PC-3 (cell line): Measurements from ENCODE around the gene MIB2. TPM values are rescaled to one million over a fixed set of nuclear protein-coding genes. Genes with fewer than 3 reads are reported as not detected.

Experiments used
- ATAC-seq: fragments of 200-7000 bp; cut with Tn5 transposase; 2 replicates; pipeline ENCODE4 v1.9.1; 2020; ENCODE audit warnings: mild to moderate bottlenecking, moderate library complexity
- Bru-seq: library from RNA; stranded (reverse); fragments of 400-500 nt; gene quantifications from one replicate; lab custom pipeline; 2021; lab: Mats Ljungman, UMichigan
- BruChase-seq, 2 experiments: library from RNA; stranded (reverse); fragments of 400-500 nt; gene quantifications; one replicate each; lab custom pipeline; 2021; lab: Mats Ljungman, UMichigan
- BruUV-seq: library from RNA; stranded (reverse); fragments of 400-500 nt; replicated peaks from 2 replicates; lab custom pipeline; 2021; lab: Mats Ljungman, UMichigan
- CTCF ChIA-PET: fragments of 300-600 bp; sonication (Branson Sonifier 250); formaldehyde crosslinking; loops from one replicate; lab custom pipeline; 2022; ENCODE audit warnings: antibody characterized with exemption; lab: Charles Lee
- POLR2A ChIA-PET: fragments of 300-600 bp; sonication (Branson Sonifier 250); formaldehyde crosslinking; loops from one replicate; lab custom pipeline; 2022; ENCODE audit warnings: antibody characterized with exemption; ENCODE audit not compliant: unreplicated experiment; lab: Charles Lee
- DNase-seq: peaks from one replicate; pipeline ENCODE4 v3.0.0-alpha.2; 2015
- H2AFZ ChIP-seq: fragments of 300-600 bp; sonication (generic); 2 replicates; pipeline ENCODE4 v1.6.0; 2016; ENCODE audit warnings: antibody characterized with exemption, low read length
- H3F3A ChIP-seq: fragments of 300-600 bp; sonication (generic); one replicate; pipeline ENCODE4 v1.6.0; 2017; ENCODE audit warnings: antibody characterized with exemption, low read length, control low read depth, mild to moderate bottlenecking; ENCODE audit not compliant: unreplicated experiment
- H3K27ac ChIP-seq: fragments of 300-600 bp; sonication (generic); 2 replicates; pipeline ENCODE4 v1.5.1; 2016; ENCODE audit warnings: mild to moderate bottlenecking, low read length
- H3K27me3 ChIP-seq: fragments of 300-600 bp; sonication (generic); 2 replicates; pipeline ENCODE4 v1.6.1; 2016; ENCODE audit warnings: low read length, mixed read lengths
- H3K36me3 ChIP-seq: fragments of 300-600 bp; sonication (generic); 2 replicates; pipeline ENCODE4 v1.6.1; 2016; ENCODE audit warnings: low read depth, mixed run types, low read length, mixed read lengths
- H3K4me1 ChIP-seq: fragments of 300-600 bp; sonication (generic); 2 replicates; pipeline ENCODE4 v1.5.1; 2016; ENCODE audit warnings: low read length; ENCODE audit not compliant: insufficient read depth
- H3K4me2 ChIP-seq: fragments of 300-600 bp; sonication (generic); 2 replicates; pipeline ENCODE4 v1.6.0; 2016; ENCODE audit warnings: low read length
- H3K4me3 ChIP-seq: fragments of 300-600 bp; sonication (generic); 2 replicates; pipeline ENCODE4 v1.5.1; 2016; ENCODE audit warnings: mild to moderate bottlenecking, low read length, mixed read lengths
- H3K79me2 ChIP-seq: fragments of 300-600 bp; sonication (generic); 2 replicates; pipeline ENCODE4 v1.6.1; 2017; ENCODE audit warnings: low read length, mixed read lengths
- H3K9ac ChIP-seq: fragments of 300-600 bp; sonication (generic); 2 replicates; pipeline ENCODE4 v1.6.0; 2016; ENCODE audit warnings: mild to moderate bottlenecking, low read length
- H3K9me2 ChIP-seq: fragments of 300-600 bp; sonication (generic); replicated peaks from 2 replicates; pipeline ENCODE4 v1.6.1; 2016; ENCODE audit warnings: mixed run types, low read length, mixed read lengths
- H3K9me3 ChIP-seq: fragments of 300-600 bp; sonication (generic); 2 replicates; pipeline ENCODE4 v1.6.1; 2016; ENCODE audit warnings: low read length, mixed read lengths
- H4K20me1 ChIP-seq: fragments of 300-600 bp; sonication (generic); 2 replicates; pipeline ENCODE4 v1.6.1; 2016; ENCODE audit warnings: low read length, mixed read lengths
- EZH2 ChIP-seq: fragments of 300-600 bp; sonication (generic); IDR thresholded peaks from one replicate; pipeline ENCODE4 v1.6.1; 2017; ENCODE audit warnings: antibody characterized with exemption, mild to moderate bottlenecking, low read length; ENCODE audit not compliant: unreplicated experiment
- EZH2phosphoT487 ChIP-seq: fragments of 300-600 bp; sonication (generic); IDR thresholded peaks from 2 replicates; pipeline ENCODE4 v1.6.1; 2018; ENCODE audit warnings: mild to moderate bottlenecking, antibody characterized with exemption, low read length, borderline replicate concordance
- intact Hi-C: fragments of 100-400 bp; cut with micrococcal nuclease; formaldehyde crosslinking; loops from 2 replicates; pipeline ENCODE4 v1.9.0; 2023
- long read RNA-seq: library from polyadenylated mRNA; unstranded; transcript quantifications from one replicate; pipeline ENCODE4 v2.0.0, GENCODE V29; 2021; ENCODE audit not compliant: unreplicated experiment
- total RNA-seq: library from RNA; depleted of rRNA; stranded (reverse); fragments of >200 nt; gene quantifications from 2 replicates; pipeline ENCODE4 v1.2.3, GENCODE V29; 2014; rRNA removed
- TF ChIP-seq, protein P1 (sequence below): fragments of 300-600 bp; sonication (generic); conservative IDR thresholded peaks from 2 replicates; pipeline ENCODE4 v1.5.1; 2017; ENCODE audit warnings: antibody characterized with exemption, low read depth, mild to moderate bottlenecking, low read length

MIB2 gene
- 164 and 218 TPM in 2 replicates for total RNA-seq
- Bru-seq, nascent RNA: percentile 70 among the genes with signal in this experiment
- BruChase-seq, experiment 1, labeled RNA remaining after a 6-hour chase: percentile 86 among the genes with signal in this experiment
- percentile 85 among the genes with signal in this experiment for BruChase-seq, experiment 2, labeled RNA remaining after a 2-hour chase
- long read RNA-seq, transcript MIB2-219 (20 exons, 3,305 nt): major isoform, 43 of 1,042 reads
- long read RNA-seq, transcript MIB2-214 (20 exons, 3,034 nt): minor isoform, 12 of 1,042 reads
- long read RNA-seq, transcript MIB2-201 (20 exons, 3,290 nt): minor isoform, 27 of 1,042 reads
- long read RNA-seq, transcript MIB2-217 (19 exons, 3,311 nt): minor isoform, 30 of 1,042 reads
- long read RNA-seq, partial matches to known transcripts: 537 of 1,042 reads
- long read RNA-seq, other reads (novel, unspliced or antisense): 363 of 1,042 reads

DNA sequence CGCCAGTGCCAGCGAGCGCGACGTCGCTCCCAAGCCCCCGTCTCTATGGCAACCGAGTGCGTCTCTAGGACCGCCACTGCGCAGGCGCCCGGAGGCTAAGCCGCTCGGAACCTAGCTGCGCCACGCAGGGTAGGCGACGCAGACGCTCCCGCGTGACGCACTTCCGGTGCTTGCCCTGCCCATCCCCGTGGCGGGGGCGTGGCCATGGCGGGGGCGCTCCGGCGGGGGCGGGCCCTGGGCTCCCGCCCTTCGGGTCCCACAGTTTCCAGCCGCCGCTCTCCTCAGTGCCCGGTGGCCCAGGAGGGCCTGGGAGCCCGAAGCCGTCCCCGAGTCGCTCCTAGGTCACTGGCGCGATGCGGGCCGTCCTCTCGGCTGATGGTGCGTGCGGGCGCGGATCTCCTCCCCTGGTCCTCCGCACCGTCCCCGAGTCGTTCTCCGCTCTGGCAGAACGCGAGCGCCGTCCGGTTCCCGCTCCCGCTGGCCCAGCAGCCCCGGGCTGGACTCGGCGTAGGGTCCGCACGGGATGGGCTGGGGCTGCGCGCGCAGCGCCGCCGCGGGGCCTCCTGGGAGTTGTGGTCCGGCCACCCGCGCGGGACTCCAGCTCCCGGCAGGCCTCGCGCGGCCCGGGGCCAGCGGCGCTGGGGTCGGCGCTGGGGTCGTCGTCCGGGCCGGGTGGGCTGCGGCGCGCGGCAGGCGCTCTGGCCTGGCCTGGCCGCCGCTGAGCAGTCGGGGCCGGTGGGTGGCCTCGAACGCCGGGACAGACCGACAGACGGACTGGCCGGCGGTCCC, at the start of gene MIB2:
TSS of gene MIB2 (plus strand) at position 245 of the 789 bp plus-strand sequence. CDS start 7,953 bp downstream, outside the sequence.
- Histone ChIP-seq H3F3A (peaks cover 4% of the 10 kb centered on the region), H3K9me2 (no peaks in the 10 kb centered on the region), H3K79me2 (peaks cover 39% of the 10 kb centered on the region), H3K4me3 (peak within 1 kb of the TSS; percentile 94), H3K4me2 (peak within 1 kb of the TSS; percentile 84), H3K27ac (peak within 1 kb of the TSS; percentile 97), H3K27me3 (no peaks in the 10 kb centered on the region), H2AFZ (peak within 1 kb of the TSS; percentile 94), H3K36me3 (no peaks in the 10 kb centered on the region; the same call in 1 of the 2 replicates), H3K9me3 (no peaks in the 10 kb centered on the region), H3K9ac (peak within 1 kb of the TSS; percentile 98), H4K20me1 (peaks cover 13% of the 10 kb centered on the region; the same call in 1 of the 2 replicates), H3K4me1 (peaks cover 28% of the 10 kb centered on the region)
- DNase-seq (peak; percentile 100), ATAC-seq (peak; percentile 85)
- TF ChIP-seq EZH2 (no peak), EZH2phosphoT487 (no peak)
- TF ChIP-seq, protein P1, sequence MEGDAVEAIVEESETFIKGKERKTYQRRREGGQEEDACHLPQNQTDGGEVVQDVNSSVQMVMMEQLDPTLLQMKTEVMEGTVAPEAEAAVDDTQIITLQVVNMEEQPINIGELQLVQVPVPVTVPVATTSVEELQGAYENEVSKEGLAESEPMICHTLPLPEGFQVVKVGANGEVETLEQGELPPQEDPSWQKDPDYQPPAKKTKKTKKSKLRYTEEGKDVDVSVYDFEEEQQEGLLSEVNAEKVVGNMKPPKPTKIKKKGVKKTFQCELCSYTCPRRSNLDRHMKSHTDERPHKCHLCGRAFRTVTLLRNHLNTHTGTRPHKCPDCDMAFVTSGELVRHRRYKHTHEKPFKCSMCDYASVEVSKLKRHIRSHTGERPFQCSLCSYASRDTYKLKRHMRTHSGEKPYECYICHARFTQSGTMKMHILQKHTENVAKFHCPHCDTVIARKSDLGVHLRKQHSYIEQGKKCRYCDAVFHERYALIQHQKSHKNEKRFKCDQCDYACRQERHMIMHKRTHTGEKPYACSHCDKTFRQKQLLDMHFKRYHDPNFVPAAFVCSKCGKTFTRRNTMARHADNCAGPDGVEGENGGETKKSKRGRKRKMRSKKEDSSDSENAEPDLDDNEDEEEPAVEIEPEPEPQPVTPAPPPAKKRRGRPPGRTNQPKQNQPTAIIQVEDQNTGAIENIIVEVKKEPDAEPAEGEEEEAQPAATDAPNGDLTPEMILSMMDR: no peak
- ChIA-PET CTCF (interaction anchor here (0.5 kb wide), 1 partner anchor 15 kb away, joined by 4 read pairs; no protein-coding TSS in a partner anchor), POLR2A (interaction anchor here (0.5 to 0.6 kb wide), 4 partner anchors 14 to 776 kb away, joined by 3 to 5 read pairs (median 4); partner anchors contain the start of genes HES4, MORN1 and RER1)
- intact Hi-C loops: loop anchor here (10.0 kb wide), 1 partner anchor 551 kb away; no protein-coding TSS in a partner anchor
- BruUV-seq: no TSS peak

GRCh38 chr1:1567152-1567875, 48.0 kb upstream of the MIB2 start:
- Histone ChIP-seq H3K4me2 (no peak overlapping the region), H3K79me2 (peaks cover 99% of the 10 kb centered on the region), H3K9me3 (no peaks in the 10 kb centered on the region), H3K27ac (no peak overlapping the region), H4K20me1 (peaks cover 74% of the 10 kb centered on the region), H3K36me3 (peaks cover 62% of the 10 kb centered on the region), H2AFZ (no peak overlapping the region), H3F3A (no peaks in the 10 kb centered on the region), H3K27me3 (no peaks in the 10 kb centered on the region), H3K9ac (no peak overlapping the region), H3K4me1 (no peaks in the 10 kb centered on the region), H3K9me2 (no peaks in the 10 kb centered on the region), H3K4me3 (no peak overlapping the region)
- intact Hi-C loops: no loop called here
- ATAC-seq (no peak), DNase-seq (no peak)
- TF ChIP-seq EZH2phosphoT487: no peak
- no peak for TF ChIP-seq EZH2
- TF ChIP-seq, protein P1: no peak
- no TSS peak for BruUV-seq
- CTCF ChIA-PET: no interaction called here
- POLR2A ChIA-PET: no interaction called here
